GM21529 (cell line): ENCODE measurements around the gene CFLAR.
"Not testable (repeated sequence)": the region's sequence is repeated elsewhere in the genome, so short reads cannot be mapped to it uniquely, and the experiment has no call there.

Source experiments
- ATAC-seq: cut with Tn5 transposase; IDR thresholded peaks from one replicate; pipeline ENCODE4 v1.9.1; 2021; ENCODE audit not compliant: unreplicated experiment

CFLAR gene

DNA sequence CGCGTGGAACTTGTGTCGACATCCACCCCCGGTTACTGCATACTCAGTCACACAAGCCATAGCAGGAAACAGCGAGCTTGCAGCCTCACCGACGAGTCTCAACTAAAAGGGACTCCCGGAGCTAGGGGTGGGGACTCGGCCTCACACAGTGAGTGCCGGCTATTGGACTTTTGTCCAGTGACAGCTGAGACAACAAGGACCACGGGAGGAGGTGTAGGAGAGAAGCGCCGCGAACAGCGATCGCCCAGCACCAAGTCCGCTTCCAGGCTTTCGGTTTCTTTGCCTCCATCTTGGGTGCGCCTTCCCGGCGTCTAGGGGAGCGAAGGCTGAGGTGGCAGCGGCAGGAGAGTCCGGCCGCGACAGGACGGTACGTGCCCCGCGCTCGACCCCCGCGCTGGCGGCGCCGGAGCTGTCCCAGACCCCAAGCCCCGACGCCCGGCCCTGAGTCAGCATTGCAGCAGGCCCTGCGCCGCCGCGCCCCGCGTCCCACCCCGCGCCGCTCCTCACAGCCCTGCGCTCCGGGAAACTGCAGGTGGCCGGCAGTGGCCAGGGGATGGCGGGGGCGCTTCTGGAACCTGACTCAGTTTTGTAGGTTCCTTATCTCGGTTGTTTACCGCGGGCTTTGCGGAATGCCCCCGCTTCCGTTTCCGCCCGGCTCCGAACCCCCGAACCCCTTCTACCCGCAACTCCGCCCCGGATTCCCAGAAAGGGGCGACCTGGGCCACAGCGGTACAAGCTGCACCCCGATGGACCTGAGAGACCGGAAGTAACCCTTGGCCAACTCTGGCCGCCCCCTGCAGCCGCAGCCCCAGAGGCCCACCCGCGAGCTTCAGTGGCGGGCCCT lies at the start of gene CFLAR:
Gene CFLAR (plus strand): TSS at position 50 of the 844 bp plus-strand sequence. CDS start 13,702 bp downstream, outside the sequence.
- ATAC-seq = peak; percentile 43

GRCh38 chr2:201070948-201071478 lies 45.0 kb upstream of the CFLAR start:
- ATAC-seq = peak; percentile 18

DNA sequence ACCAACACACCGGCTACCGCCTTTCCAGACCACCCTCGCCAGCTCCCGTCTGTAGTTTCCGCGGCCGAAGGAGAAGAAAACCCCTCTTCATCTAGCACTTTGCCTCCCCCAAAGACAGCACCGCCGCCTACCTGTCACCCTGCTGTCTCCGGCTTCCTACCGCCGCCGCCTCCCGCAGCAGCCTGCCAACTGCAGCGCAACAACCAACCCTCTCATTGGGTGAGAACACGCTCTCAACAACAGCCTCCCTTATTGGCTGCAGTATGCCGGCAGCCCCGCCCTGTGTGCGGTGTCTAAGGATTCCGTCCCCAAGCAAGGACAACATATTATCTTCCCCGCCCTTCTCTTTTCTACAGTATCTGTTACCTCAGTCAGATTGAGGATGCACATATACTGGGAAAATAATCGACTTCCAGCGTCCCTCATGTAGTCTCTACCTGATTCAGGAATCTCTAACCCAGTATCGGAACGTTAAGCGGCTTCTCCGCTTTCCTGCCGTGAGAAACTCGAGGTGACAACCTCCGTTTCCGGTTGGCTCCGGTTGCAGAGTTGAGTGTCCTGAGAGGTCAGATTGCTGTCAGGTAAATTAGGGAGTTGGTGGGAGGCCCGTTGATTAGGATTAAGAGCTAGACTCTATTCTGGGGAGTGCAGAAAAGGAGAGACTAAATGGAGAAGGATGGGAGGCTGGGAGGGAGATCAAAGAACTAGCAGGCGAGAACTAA lies 44.3 kb upstream of the CFLAR start, which contains the start of the genes HYCC2 and NDUFB3:
Gene HYCC2 (minus strand): TSS at position 193 of the 722 bp plus-strand sequence. CDS start 47,662 bp downstream, outside the sequence.
Gene NDUFB3 (plus strand): TSS at position 523 of the 722 bp plus-strand sequence. CDS start 6,882 bp downstream, outside the sequence.
- ATAC-seq = peak; percentile 97

GRCh38 chr2:201072201-201072530 lies 43.8 kb upstream of the CFLAR start:
- ATAC-seq = no peak

GRCh38 chr2:201073071-201073470 lies 42.9 kb upstream of the CFLAR start:
- ATAC-seq = no peak

- ATAC-seq = no peak
These were observed 41.0 kb upstream of the CFLAR start for GRCh38 chr2:201074996-201075395.

DNA sequence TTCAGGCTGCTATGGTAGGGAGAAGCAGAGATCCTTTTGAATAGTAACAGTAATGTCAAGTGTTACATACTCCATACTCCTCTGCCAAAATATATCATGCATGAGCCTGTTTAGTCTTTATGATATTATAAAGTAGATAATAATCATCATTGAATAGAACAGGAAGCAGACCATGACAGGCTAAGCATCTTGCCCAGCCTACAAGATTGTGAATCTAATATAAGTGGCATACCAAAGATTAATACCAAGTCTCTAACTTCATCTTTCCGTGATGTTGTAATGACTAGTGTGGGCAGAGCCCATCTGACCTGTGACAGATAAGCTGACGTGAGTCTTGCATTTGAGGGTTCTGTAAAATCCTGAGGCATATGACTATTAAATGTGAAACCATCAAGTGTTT lies 31.1 kb upstream of the CFLAR start:
- no peak for ATAC-seq

DNA sequence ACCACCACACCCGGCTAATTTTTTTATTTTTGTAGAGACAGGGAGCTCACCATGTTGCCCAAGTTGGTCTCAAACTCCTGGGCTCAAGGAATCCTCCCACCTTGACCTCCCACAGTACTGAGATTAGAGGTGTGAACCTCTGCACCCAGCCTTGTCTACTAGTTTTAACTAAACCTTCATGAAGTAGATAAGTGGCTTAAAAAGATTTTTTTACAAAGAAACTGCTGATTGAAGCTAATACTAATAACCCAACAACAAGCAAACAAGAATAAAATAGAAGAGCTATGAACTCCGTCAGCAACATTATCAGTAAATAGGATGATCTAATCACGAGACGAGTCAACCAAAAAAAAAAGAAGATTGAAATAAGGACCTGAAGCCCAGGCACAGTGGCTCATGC lies 25.4 kb upstream of the CFLAR start:
- ATAC-seq = no peak

GRCh38 chr2:201093573-201093972 lies 22.4 kb upstream of the CFLAR start:
- no peak for ATAC-seq

GRCh38 chr2:201100497-201100896 lies 15.5 kb upstream of the CFLAR start:
- no peak for ATAC-seq

GRCh38 chr2:201105759-201106158 lies 10.2 kb upstream of the CFLAR start:
- no peak for ATAC-seq

GRCh38 chr2:201107624-201108023 lies 8.3 kb upstream of the CFLAR start:
- ATAC-seq = no peak

DNA sequence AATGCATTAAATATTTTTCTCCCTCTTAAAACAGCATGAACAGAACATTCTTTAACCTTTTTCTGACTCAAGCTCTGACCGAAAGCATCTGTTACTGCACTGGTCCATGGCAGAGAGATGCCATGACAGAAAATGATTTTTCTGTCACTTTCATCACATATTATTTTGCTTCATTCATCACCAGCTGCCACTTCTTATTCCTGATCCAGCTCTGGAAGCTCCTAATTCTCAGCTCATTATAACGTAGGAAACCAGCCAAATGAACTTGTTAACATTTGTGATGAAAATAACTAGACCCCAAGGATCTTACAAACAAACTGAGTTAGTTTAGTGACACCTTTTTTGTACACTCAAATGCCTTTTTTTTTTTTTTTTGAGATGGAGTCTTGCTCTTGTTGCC lies 7.6 kb upstream of the CFLAR start:
- no peak for ATAC-seq

GRCh38 chr2:201109186-201109585 lies 6.8 kb upstream of the CFLAR start:
- no peak for ATAC-seq

DNA sequence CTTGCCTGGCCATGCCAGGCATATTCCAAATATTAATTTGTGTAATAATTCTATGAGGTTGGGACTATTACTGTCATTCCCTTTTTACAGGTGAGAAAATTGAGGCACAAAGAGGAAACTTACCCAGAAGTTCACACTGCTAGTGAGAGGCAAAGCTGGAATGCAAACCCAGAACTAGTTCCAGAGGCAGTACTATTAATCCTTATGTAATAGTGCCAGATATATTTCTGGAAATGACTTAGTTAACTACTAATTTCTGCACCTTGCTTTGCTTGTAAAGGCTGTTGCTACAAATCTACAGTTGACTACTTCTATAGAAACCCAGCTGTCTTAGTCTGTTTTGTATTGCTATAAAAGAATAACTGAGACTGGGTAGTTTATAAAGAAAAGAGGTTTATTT lies 5.3 kb upstream of the CFLAR start:
- no peak for ATAC-seq

DNA sequence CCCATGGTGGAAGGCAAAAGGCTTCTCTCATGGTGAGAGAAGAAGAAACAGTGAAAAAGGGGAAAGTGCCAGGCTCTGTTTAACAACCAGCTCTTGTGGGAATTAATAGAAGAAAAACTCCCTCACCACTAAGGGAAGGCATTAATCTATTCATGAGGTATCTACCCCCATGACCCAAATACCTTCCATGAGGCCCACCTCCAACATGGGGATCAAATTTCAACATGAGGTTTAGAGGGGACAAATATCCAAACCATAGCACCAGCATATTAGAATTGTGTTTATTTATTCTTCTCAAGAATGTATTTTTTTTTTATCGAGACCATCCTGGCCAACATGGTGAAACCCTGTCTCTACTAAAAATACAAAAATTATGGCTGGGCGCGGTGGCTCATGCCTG lies 4.9 kb upstream of the CFLAR start:
- no peak for ATAC-seq

DNA sequence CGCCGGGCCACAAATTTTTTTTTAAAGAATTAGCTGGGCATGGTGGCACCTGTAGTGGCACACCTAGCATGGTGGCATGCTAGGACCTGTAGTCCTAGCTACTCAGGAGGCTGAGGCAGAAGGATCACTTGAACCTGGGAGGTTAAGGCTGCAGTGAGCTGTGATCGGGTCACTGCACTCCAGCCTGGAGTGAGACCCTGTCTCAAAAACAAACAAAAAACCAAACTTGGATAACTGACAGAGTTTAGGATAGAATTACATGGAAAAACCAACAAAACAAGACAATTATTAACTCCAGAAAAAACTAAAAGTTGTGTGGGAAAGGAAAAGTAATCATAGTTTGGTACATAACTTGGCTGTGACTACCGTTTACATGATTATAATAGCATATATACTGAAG lies 1.6 kb upstream of the CFLAR start:
- no peak for ATAC-seq

- no peak for ATAC-seq
These were observed 1.1 kb upstream of the CFLAR start for GRCh38 chr2:201114846-201115245.

GRCh38 chr2:201116959-201117734 lies 1.2 kb downstream of the CFLAR start:
- ATAC-seq = no peak

DNA sequence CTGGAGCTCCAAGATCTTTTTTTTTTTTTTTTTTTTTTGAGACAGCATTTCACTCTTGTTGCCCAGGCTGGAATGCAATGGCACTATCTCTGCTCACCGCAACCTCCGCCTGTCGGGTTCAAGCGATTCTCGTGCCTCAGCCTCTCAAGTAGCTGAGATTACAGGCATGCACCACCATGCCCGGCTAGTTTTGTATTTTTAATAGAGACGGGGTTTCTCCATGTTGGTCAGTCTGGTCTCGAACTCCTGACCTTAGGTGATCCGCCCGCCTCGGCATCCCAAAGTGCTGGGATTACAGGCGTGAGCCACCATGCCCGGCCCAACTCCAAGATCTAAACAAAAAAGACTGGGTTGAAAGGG lies 1.8 kb downstream of the CFLAR start:
- ATAC-seq = not testable (repeated sequence)
